GM21390 (cell line): ENCODE data around the gene PSMB7.

Source experiments
- ATAC-seq: cut with Tn5 transposase; IDR thresholded peaks from one replicate; pipeline ENCODE4 v1.9.1; 2021; ENCODE audit not compliant: unreplicated experiment

PSMB7 gene

GRCh38 chr9:124411514-124412227 lies 3.6 kb downstream of the PSMB7 start:
- no peak for ATAC-seq

DNA sequence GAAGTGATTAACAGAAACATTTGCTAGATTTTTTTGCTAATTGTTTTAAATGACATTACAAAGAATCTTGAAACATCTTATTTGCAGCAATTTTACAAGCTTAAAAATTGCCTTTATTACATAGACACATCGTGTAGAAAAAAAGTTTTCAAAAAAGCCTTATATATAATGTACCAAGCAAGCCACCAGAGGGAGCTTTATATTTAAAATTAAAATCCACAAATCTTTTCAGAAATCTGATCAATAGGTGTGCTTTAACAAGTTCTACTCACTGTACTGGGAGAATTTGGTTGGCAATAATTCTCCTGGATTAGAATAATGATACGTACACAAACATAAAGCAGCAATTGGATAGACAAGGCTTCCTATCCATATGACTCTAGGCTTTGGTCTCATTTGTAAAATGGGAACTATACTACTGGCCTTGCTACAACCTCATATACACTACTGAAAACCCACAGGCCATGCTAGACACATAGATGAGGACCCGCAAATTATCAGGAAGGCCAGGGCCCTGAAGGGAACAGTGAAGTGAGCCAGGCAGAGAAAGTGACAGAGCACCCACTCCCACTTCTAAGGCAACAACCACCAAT lies 4.8 kb downstream of the PSMB7 start:
- no peak for ATAC-seq

- no peak for ATAC-seq
Observed at GRCh38 chr9:124409410-124409809, 5.8 kb downstream of the PSMB7 start.

DNA sequence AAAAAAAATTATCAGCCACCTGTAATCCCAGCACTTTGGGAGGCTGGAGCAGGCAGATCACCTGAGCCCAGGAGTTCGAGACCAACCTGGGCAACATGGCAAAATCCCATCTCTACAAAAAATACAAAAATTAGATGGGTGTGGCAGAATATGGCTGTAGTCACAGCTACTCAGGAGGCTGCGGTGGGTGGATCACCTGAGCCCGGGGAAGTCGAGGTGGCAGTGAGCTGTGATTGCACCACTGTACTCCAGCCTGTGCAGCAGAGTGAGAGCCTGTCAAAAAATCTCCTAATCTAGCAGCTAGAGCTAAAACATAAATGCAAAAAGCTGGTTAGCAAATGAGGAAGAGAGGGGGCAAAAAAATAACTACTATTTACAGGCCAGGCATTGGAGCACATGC lies 12.0 kb downstream of the PSMB7 start:
- ATAC-seq = no peak

- ATAC-seq = no peak
Observed at GRCh38 chr9:124399968-124400940, 15.0 kb downstream of the PSMB7 start.

DNA sequence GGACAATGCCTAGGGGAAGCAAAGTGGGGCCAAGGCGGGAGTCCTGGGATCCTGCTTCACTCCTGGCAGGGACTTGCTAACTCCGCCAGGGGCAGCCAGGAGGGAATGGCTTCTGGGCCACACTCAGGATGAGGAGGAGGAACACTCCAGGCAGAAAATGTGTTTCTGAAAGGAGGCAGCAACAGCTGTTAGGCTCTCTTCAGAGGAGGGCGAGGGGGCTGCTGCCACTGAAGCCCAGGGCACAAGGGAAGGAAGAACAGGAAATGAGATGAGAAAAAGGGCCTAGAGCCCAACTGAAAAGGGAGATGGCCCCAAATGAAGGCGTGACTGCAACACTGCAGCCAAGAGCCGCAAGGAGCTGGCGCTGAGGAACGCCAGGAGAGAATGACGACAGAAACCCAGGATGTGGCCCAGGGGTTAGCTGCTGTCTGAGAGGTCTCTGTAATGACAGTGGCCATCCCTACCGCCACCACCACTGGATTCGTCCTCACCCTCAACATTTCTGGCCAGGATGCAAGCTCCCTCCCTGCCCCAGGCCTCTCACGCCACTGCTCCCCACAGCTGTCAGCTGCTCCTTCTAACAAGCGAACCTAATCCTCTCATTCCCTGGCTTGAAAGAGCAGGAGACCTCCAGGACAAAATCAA lies 15.8 kb downstream of the PSMB7 start:
- ATAC-seq = no peak

- no peak for ATAC-seq
Observed at GRCh38 chr9:124398191-124398935, 16.9 kb downstream of the PSMB7 start.

DNA sequence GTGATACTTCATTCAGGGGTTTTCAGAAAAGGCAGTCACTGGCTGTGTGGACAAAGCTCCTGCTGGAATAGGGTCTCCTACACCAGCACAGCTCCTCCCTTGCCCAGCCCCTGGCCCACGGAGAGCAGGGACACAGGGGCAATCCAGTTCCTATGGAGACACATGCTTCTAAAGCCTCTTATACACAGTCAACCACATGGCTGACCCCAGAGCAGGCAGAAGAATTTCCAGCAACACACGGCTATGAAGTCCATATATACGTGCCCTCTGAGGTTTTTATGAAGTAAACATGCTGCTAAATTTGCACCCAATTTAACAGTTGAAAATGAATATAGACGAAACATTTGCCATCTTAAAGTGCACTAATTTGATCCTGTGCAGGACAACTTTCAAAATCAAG lies 19.4 kb downstream of the PSMB7 start:
- ATAC-seq = no peak

GRCh38 chr9:124394596-124394995 lies 20.6 kb downstream of the PSMB7 start:
- ATAC-seq = no peak

- ATAC-seq = no peak
Observed at GRCh38 chr9:124394167-124394566, 21.1 kb downstream of the PSMB7 start.

GRCh38 chr9:124392871-124393460 lies 22.3 kb downstream of the PSMB7 start:
- ATAC-seq = no peak

DNA sequence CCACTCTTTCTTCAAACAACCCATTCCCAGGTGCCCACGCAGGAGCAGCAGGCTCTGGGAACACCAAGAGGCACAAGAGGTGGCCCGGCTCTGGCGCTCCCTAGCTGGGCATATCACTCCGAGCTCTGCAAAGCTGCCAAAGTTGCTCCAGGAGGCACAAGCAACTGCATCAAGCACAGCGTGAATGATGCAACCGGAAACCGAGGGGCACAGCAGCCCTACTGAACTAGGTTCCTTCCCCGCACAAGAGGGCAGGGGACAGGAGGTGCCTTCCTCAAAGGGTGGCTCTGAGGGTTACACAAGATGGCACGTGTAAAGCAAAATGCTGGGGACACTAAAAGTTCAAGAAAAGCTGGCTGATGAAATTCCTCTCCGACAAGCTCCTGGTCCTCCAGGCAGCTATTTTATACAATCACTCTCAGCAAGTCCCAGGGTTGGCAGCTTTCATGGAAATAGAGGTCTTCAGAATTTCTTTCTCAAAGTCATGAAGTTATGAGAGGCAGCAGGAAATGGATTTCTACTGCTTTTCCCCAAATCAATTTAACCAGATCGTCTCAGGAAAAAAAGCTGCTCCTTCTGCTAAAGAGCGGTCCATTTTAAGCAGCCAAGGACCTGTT lies 22.9 kb downstream of the PSMB7 start:
- ATAC-seq = no peak

DNA sequence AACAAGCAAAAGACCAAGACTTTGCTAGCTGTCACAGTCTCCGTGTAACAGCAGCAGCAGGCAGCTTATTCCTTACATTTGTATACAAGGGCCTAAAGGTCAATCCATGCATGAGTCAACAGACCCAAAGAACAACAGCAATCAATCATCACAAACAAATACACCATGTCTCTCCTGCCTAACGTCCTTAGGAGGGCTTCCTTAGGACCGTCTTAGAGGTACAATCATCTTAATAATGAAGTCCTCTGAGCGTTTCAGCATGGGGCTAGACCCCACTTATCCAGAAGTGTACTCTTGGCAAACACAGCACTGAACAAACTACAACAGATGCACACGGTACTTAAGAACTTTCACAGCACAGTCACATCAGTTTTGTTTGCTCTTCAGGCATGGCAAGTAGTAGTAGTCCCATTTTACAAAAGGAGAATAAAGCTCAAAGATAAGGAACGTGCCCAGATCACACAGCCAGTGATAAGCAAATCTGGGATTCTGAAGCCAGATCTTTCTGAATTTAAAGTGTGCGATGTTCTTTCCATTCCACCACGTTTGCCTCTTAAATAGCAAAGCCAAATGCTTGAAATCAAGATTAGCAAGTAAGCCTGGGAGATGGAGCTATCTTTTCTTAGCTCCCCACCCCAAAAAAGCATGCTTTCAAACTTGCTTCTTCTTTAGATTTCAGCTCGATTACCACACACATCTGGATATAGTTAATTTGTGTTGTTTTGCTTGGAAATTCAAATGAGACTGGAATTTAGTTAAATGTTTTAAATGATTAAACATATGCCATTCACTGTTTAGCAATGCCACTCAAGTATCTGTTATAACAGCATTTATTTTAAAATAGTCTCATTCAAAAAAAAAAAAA lies 24.2 kb downstream of the PSMB7 start:
- no peak for ATAC-seq

DNA sequence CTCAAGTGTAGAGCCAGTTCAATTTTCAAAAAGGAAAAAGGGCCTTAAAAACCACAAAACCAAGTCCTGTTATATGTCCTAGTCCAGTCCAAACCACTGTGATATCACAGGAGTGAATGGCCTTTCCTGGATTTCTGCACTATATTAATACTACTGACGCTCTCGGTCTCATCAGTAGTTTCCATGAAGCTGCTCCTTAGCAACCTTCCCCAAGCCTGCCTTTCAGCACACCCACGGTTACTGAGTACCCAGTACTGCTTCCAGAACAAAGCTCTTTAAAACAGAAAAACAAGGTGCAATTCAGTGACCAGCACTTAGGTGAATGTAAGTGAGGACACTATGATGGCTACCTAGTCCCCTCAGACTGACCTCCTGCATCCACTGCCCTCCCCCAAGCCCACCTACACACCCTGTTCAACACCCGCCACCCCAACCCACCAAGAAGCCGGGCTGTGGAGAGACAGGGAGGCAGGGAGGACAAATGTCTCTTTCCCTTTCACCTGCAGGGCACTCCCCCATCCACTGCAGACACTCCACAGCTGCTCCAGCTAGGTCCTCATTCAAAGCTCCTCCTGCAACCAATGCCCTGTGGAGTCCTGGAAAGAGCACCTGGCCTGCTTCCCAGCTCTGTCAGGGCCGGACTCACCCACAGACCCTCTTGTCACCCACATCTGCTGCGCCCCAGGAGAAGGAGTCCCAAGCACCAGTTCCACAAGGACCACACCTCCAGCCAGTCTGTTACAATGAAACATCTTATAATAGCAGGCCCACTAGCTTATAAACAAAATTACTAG lies 25.9 kb downstream of the PSMB7 start:
- ATAC-seq = no peak

DNA sequence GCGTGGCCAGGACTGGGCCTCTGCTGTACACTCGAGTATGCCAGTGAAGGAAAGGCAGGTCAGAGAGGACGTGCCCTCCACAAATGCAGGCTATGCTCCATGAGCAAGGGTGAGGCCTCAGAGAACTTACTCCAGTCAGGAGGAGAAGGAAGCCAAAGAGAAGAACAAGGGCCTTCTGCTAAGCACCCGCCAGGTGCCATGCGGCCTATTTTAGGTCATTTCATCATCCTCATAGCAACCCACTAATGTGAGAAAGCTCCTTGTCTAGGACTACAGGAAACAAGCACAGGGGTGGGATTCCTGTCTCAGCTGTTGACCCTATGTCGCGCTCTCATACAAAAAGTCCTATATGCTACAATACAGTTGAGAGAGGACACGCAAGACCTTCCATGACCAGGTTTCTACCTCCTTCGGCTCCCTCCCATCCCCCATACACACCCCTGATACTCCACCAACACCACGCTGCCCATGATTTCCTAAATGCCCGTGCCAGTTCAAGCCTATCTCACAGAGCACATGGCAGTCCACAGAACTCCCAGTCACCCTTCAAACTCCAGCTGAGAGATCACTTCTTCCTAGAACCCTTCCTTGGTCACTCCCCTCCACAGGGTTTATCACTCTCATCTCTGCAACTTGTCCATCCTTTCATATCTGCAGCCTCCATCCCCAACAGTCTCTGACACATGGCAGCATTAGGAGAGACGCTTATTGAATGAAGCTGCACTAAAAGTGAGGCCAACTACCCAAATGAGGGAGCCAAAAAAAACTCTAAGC lies 26.8 kb downstream of the PSMB7 start:
- no peak for ATAC-seq

- ATAC-seq = no peak
Observed at GRCh38 chr9:124386201-124386600, 29.0 kb downstream of the PSMB7 start.

DNA sequence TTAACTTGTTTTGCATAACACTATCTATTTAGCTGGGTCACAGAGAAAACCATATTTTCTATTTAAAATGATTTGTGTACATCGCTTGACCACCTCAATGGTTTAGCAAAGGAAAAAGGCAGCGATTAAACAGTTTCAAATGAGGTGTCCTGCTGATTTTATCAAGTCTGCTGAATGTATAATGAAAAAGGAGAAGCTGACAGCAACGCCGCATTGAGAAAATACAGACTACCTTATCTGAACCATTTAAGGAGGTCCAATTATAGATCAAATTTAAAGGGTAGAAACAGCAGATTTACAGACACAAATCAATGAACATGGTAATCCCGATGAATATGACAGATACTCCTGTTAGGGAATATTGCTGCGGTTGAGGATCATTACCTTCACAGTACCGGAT lies 29.6 kb downstream of the PSMB7 start:
- no peak for ATAC-seq
